ENCODE measurements around the gene TMEM238L. TPM values are rescaled to one million over a fixed set of nuclear protein-coding genes. Genes with fewer than 3 reads are reported as not detected.

The TMEM238L gene
- total RNA-seq, 2 donors from 2014 or later, result not detected

GRCh38 chr17:10812674-10813073, 8.8 kb upstream of the TMEM238L start:
- no peak for DNase-seq (ENCODE audit: low spot score)
- peaks cover 0 to 5% of the 10 kb centered on the region in 2 donors for H3K4me1 ChIP-seq
- no peak overlapping the region for H3K4me3 ChIP-seq
- H3K27ac ChIP-seq, result no peak overlapping the region
- no peaks in the 10 kb centered on the region for H3K36me3 ChIP-seq
- H3K27me3 ChIP-seq, result no peaks in the 10 kb centered on the region
- no peaks in the 10 kb centered on the region for H3K9me3 ChIP-seq
- TF ChIP-seq CTCF (IDR thresholded peaks at IDR 0.05), result no peak

- no peak overlapping the region for H3K27ac ChIP-seq
- DNase-seq (ENCODE audit: low spot score), result no peak
- H3K9me3 ChIP-seq, result no peaks in the 10 kb centered on the region
- H3K4me1 ChIP-seq, result peaks cover 0 to 5% of the 10 kb centered on the region in 2 donors
- no peaks in the 10 kb centered on the region for H3K27me3 ChIP-seq
- no peaks in the 10 kb centered on the region for H3K36me3 ChIP-seq
- no peak overlapping the region for H3K4me3 ChIP-seq
- no peak for TF ChIP-seq CTCF (IDR thresholded peaks at IDR 0.05)
Measured at GRCh38 chr17:10809605-10810004, 5.7 kb upstream of the TMEM238L start.

GRCh38 chr17:10807704-10808128, 3.8 kb upstream of the TMEM238L start:
- no peak overlapping the region for H3K4me3 ChIP-seq
- DNase-seq (ENCODE audit: low spot score), result no peak
- TF ChIP-seq CTCF (IDR thresholded peaks at IDR 0.05), result no peak

GRCh38 chr17:10806545-10807262, 2.8 kb upstream of the TMEM238L start:
- Histone ChIP-seq H3K4me1 (no peaks in the 10 kb centered on the region), H3K27me3 (no peaks in the 10 kb centered on the region), H3K27ac (no peak overlapping the region), H3K9me3 (no peaks in the 10 kb centered on the region), H3K4me3 (no peak overlapping the region), H3K36me3 (no peaks in the 10 kb centered on the region)
- no peak for TF ChIP-seq CTCF (IDR thresholded peaks at IDR 0.05)
- DNase-seq (ENCODE audit: low spot score), result no peak

More at GRCh38 chr17:10807704-10808128, 3.8 kb upstream of the TMEM238L start:
- H3K27me3 ChIP-seq, result no peaks in the 10 kb centered on the region
- no peaks in the 10 kb centered on the region for H3K36me3 ChIP-seq
- no peaks in the 10 kb centered on the region for H3K9me3 ChIP-seq
- peaks cover 0 to 3% of the 10 kb centered on the region in 2 donors for H3K4me1 ChIP-seq
- H3K27ac ChIP-seq, result no peak overlapping the region

- no peak for DNase-seq (ENCODE audit: low spot score)
- H3K36me3 ChIP-seq, result no peaks in the 10 kb centered on the region
- no peak overlapping the region for H3K4me3 ChIP-seq
- no peaks in the 10 kb centered on the region for H3K9me3 ChIP-seq
- no peak overlapping the region for H3K27ac ChIP-seq
- no peaks in the 10 kb centered on the region for H3K27me3 ChIP-seq
- TF ChIP-seq CTCF (IDR thresholded peaks at IDR 0.05), result no peak
- no peaks in the 10 kb centered on the region for H3K4me1 ChIP-seq
Measured at GRCh38 chr17:10805911-10806310, 2.0 kb upstream of the TMEM238L start.

- Histone ChIP-seq H3K27me3 (no peaks in the 10 kb centered on the region), H3K27ac (no peak overlapping the region), H3K9me3 (no peaks in the 10 kb centered on the region), H3K4me1 (no peaks in the 10 kb centered on the region), H3K36me3 (no peaks in the 10 kb centered on the region), H3K4me3 (no peak overlapping the region)
- DNase-seq (ENCODE audit: low spot score), result no peak
- no peak for TF ChIP-seq CTCF (IDR thresholded peaks at IDR 0.05)
Measured at GRCh38 chr17:10804546-10804945, 647 bp upstream of the TMEM238L start.
